ENCODE measurements around the gene MFN2. TPM values are rescaled to one million over a fixed set of nuclear protein-coding genes. Genes with fewer than 3 reads are reported as not detected.
"Not testable (repeated sequence)": the region's sequence is repeated elsewhere in the genome, so short reads cannot be mapped to it uniquely, and the experiment has no call there.

The MFN2 gene
- total RNA-seq, 2 donors from 2014 or later = 367 to 466 TPM

DNA sequence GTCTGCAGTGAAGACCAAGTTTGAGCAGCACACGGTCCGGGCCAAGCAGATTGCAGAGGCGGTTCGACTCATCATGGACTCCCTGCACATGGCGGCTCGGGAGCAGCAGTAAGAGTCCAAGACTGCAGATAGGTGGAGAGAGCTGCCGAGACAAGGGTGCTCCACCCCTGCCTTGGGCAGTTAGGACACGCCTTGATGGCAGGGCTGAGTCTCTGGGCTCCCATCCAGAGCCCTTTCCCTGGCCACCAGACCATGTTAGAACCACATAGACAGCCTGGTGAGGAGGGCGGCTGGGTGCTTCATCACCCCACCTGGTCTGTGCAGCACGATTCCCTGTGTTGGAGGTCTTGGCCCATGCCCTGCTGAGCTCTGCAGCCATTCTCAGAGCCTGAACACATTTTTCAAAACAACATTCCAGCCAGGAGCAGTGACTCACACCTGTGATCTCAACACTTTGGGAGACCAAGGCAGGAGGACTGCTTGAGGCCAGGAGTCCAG, 21.8 kb downstream of the MFN2 start:
- no peak for DNase-seq (ENCODE audit: low spot score)
- no peak overlapping the region for H3K4me3 ChIP-seq
- H3K27me3 ChIP-seq = no peaks in the 10 kb centered on the region
- no peak for TF ChIP-seq CTCF (IDR thresholded peaks at IDR 0.05)
- H3K36me3 ChIP-seq = peaks cover 97% of the 10 kb centered on the region
- no peaks in the 10 kb centered on the region for H3K9me3 ChIP-seq
- peak overlapping the region; percentile 32 to 45 for H3K27ac ChIP-seq
- H3K4me1 ChIP-seq = no peaks in the 10 kb centered on the region

DNA sequence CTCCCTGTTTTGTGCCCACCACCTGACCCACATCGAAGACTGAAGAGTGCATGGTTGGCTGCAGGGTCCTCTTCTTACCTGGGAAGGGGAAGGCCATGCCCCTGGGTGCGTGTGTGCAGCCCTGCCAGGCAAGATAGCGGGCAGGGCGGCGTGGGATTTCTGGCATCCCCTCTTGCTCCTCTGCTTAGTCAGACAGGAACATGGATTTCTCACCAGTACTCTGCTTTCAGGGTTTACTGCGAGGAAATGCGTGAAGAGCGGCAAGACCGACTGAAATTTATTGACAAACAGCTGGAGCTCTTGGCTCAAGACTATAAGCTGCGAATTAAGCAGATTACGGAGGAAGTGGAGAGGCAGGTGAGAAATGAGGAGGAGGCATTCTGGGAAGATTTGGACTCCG, 23.5 kb downstream of the MFN2 start:
- Histone ChIP-seq H3K4me1 (no peaks in the 10 kb centered on the region), H3K4me3 (no peak overlapping the region), H3K27ac (no peak overlapping the region), H3K36me3 (peaks cover 97% of the 10 kb centered on the region), H3K27me3 (no peaks in the 10 kb centered on the region), H3K9me3 (no peaks in the 10 kb centered on the region)
- no peak for DNase-seq (ENCODE audit: low spot score)
- TF ChIP-seq CTCF (IDR thresholded peaks at IDR 0.05) = no peak

DNA sequence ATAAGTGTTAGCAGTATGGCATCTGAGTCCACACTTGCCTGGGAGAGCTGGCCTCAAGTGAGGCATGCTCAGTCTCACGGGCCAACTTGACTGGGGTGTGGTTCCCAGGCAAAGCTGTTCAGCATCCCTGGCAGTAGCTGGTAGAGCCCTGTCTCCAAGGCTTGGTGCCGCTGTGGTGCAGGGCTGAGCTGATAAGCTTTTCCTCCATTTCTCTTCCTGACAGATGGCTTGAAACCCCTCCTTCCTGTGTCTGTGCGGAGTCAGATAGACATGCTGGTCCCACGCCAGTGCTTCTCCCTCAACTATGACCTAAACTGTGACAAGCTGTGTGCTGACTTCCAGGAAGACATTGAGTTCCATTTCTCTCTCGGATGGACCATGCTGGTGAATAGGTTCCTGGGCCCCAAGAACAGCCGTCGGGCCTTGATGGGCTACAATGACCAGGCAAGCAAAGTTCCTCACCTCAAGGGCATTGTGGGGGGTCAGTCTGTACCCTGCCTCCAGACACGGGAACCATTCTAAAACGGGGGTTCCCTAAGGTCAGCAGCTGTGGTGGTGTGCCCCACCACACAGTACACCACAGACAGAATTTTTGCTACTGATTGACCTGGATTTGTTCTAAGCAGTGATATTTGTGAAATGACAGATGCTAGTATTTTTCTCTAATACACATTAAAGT, 25.4 kb downstream of the MFN2 start:
- Histone ChIP-seq H3K36me3 (peaks cover 99% of the 10 kb centered on the region), H3K27ac (peak overlapping the region; percentile 2 to 49), H3K9me3 (no peaks in the 10 kb centered on the region), H3K4me1 (no peaks in the 10 kb centered on the region), H3K27me3 (no peaks in the 10 kb centered on the region), H3K4me3 (no peak overlapping the region)
- DNase-seq (ENCODE audit: low spot score) = no peak
- no peak for TF ChIP-seq CTCF (IDR thresholded peaks at IDR 0.05)

GRCh38 chr1:12006167-12006921, 26.1 kb downstream of the MFN2 start:
- Histone ChIP-seq H3K27me3 (no peaks in the 10 kb centered on the region), H3K4me3 (no peak overlapping the region), H3K4me1 (no peaks in the 10 kb centered on the region), H3K27ac (peak overlapping the region; percentile 2 to 49), H3K36me3 (peaks cover 99% of the 10 kb centered on the region), H3K9me3 (no peaks in the 10 kb centered on the region)
- no peak for DNase-seq (ENCODE audit: low spot score)
- no peak for TF ChIP-seq CTCF (IDR thresholded peaks at IDR 0.05)

DNA sequence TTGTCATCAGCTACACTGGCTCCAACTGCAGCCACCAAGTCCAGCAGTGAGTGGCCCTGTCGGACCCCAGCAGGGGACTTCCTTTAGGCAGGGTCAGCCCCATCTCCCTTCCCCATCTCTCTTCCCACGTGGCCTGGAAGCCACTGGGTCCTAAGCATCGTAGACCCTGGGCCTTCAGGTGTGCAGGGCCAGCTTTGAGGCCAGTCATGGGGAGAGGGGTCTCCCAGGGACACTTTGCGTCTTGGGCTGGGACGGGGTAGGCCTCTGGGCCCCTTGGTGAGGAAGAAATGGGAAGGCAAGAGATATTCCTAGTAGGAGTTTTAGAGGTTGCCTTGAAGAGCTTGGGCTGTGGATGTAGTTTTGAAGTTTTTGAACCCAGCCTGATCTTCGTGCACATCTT, 27.0 kb downstream of the MFN2 start:
- peaks cover 0 to 8% of the 10 kb centered on the region in 2 donors for H3K4me1 ChIP-seq
- no peak overlapping the region for H3K27ac ChIP-seq
- H3K36me3 ChIP-seq = peaks cover 99% of the 10 kb centered on the region
- DNase-seq (ENCODE audit: low spot score) = no peak
- no peaks in the 10 kb centered on the region for H3K27me3 ChIP-seq
- no peaks in the 10 kb centered on the region for H3K9me3 ChIP-seq
- no peak for TF ChIP-seq CTCF (IDR thresholded peaks at IDR 0.05)
- H3K4me3 ChIP-seq = no peak overlapping the region

DNA sequence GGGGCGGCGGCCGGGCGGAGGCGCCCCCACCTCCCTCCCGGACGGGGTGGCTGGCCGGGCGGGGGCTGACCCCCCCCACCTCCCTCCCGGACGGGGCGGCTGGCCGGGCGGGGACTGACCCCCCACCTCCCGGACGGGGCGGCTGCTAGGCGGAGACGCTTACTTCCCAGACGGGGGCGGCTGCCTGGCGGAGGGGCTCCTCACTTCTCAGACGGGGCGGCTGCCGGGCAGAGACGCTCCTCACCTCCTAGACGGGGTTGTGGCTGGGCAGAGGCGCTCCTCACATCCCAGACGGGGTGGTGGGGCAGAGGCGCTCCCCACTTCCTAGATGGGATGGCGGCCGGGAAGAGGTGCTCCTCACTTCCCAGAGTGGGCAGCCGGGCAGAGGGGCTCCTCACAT, 28.1 kb downstream of the MFN2 start:
- not testable (repeated sequence) for H3K27ac ChIP-seq; H3K27me3 ChIP-seq; H3K9me3 ChIP-seq; DNase-seq (ENCODE audit: low spot score); H3K4me3 ChIP-seq
- H3K4me1 ChIP-seq = peaks cover 0 to 16% of the 10 kb centered on the region in 2 donors
- H3K36me3 ChIP-seq = peaks cover 98% of the 10 kb centered on the region
